RWPE1 (cell line): Measurements from ENCODE around the gene CCDC190.
"Not testable (repeated sequence)": the region's sequence is repeated elsewhere in the genome, so short reads cannot be mapped to it uniquely, and the experiment has no call there.

Experiments
- CTCF ChIA-PET: fragments of 350-600 bp; sonication (Branson Sonifier 250); formaldehyde crosslinking; extraction: SDS; loops from one replicate; lab custom pipeline; 2021; lab: Yijun Ruan, JAX
- POLR2A ChIA-PET: fragments of 400-600 bp; formaldehyde crosslinking; extraction: SDS; loops from one replicate; lab custom pipeline; 2020; ENCODE audit warnings: antibody characterized with exemption; ENCODE audit not compliant: low non-redundant PET; lab: Yijun Ruan, JAX
- DNase-seq: peaks from one replicate; pipeline ENCODE4 v3.0.0; 2012; ENCODE audit warnings: low spot score
- H3K27ac ChIP-seq: fragments of 450-650 bp; 2 replicates; pipeline ENCODE4 v1.5.1; 2017
- CTCF ChIP-seq: fragments of 450-650 bp; conservative IDR thresholded peaks from 2 replicates; pipeline ENCODE4 v1.5.1; 2017; ENCODE audit warnings: low read depth, mild to moderate bottlenecking

CCDC190 gene

DNA sequence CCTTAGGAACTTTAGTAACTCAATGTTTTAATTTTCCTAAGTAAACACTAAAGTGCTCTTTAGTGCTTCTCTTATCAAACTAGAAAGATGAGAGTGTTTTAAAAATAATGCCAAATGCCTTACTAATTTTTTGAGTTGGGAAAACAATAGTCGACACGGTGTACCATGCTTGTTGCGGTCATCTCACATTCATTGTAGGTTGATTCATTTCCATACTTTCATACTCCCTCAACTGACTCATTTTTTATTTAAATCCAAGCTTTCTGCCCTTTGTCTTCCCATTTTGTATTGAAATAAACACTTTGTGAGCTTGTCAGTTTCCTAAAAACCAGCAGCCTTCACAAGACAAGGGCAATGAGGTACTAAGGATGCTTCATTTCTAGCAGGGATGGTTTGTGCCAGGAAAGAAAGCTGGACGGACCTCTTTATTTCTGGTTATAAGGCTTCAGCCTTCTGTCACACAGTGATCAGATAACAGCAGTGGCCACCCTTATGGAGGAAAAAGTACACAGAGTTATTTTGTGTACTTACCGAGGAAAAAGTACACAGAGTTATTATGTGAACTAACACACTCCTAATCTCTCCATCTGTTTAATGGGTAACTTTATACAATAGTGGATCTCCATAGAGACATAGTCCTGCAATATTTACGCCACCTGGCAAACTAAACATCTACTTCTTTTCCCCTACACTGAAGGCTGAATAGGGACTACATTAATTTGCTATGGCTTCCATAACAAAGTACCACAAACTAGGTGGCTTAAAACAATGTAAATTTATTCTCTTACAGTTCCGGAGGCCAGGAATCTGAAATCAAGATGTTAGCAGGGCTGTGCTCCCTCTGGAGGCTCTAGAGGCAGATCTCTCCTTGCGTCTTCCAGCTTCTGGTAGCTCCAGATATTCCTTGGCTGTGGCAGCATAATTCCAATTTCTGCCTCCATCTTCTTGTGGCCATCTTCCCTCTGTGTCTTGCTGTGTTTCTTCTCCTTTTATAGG lies 13.0 kb upstream of the CCDC190 start:
- TF ChIP-seq CTCF = no peak
- ChIA-PET POLR2A (no interaction called here), CTCF (interaction anchor here (0.6 to 1.0 kb wide), 4 partner anchors 197 to 594 kb away, joined by 3 to 5 read pairs (median 4); no protein-coding TSS in a partner anchor)
- no peak overlapping the region for H3K27ac ChIP-seq
- no peak for DNase-seq

DNA sequence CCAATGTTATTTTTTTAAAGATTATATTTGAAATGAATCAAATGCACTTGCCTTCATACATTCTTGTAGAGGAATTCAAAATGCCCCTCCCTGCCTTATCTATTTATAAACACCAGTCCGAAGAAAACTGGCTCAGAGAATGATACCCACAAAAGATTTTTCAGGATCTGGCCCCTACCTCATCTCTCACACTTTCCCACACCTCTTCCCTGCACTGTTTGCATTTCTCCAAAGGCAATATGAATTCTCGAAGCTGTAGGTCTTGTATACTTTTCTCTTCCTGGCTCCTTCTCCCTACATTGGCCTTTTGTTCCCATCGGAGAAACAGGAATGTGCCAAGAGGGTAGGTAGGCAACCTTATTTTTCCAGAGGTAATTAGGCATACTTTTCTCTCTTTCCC lies 12.0 kb upstream of the CCDC190 start:
- DNase-seq = no peak
- ChIA-PET POLR2A (no interaction called here), CTCF (interaction anchor here (0.6 kb wide), 1 partner anchor 593 kb away, joined by 3 read pairs; no protein-coding TSS in a partner anchor)
- no peak for TF ChIP-seq CTCF
- H3K27ac ChIP-seq = no peak overlapping the region

GRCh38 chr1:162871417-162871816 lies 10.4 kb upstream of the CCDC190 start:
- CTCF ChIA-PET, DNase-seq, H3K27ac ChIP-seq: not testable (repeated sequence)
- POLR2A ChIA-PET = interaction anchor here (0.6 kb wide), 1 partner anchor 37 kb away, joined by 3 read pairs; no protein-coding TSS in a partner anchor

- DNase-seq = no peak
- POLR2A ChIA-PET = no interaction called here
- CTCF ChIA-PET = no interaction called here
- no peak overlapping the region for H3K27ac ChIP-seq
- TF ChIP-seq CTCF = no peak
These were observed 8.0 kb upstream of the CCDC190 start for GRCh38 chr1:162868972-162869371.

GRCh38 chr1:162861625-162862024 lies 650 bp upstream of the CCDC190 start:
- CTCF ChIA-PET = interaction anchor here (0.7 kb wide), 1 partner anchor 166 kb away, joined by 4 read pairs; no protein-coding TSS in a partner anchor
- POLR2A ChIA-PET = no interaction called here
- no peak overlapping the region for H3K27ac ChIP-seq
- TF ChIP-seq CTCF = no peak
- no peak for DNase-seq

GRCh38 chr1:162859191-162859590 lies 1.8 kb downstream of the CCDC190 start:
- no peak for TF ChIP-seq CTCF
- H3K27ac ChIP-seq = no peak overlapping the region
- POLR2A ChIA-PET = no interaction called here
- CTCF ChIA-PET = interaction anchor here (1.0 kb wide), 1 partner anchor 210 kb away, joined by 3 read pairs; the partner anchor contains the start of gene RGS4
- no peak for DNase-seq

- no peak for TF ChIP-seq CTCF
- POLR2A ChIA-PET = no interaction called here
- DNase-seq = no peak
- no peak overlapping the region for H3K27ac ChIP-seq
- CTCF ChIA-PET = interaction anchor here (0.8 to 1.4 kb wide), 2 partner anchors 11 to 317 kb away, joined by 3 to 4 read pairs; no protein-coding TSS in a partner anchor
These were observed 3.1 kb downstream of the CCDC190 start for GRCh38 chr1:162857850-162858249.
